ENCODE data around the gene SERPINA3. TPM values are rescaled to one million over a fixed set of nuclear protein-coding genes. Genes with fewer than 3 reads are reported as not detected.

The SERPINA3 gene
- total and polyA plus RNA-seq, 2 donors (not counting 1 experiment from before 2014, with no cell fraction given): 0.47 to 0.50 TPM

DNA sequence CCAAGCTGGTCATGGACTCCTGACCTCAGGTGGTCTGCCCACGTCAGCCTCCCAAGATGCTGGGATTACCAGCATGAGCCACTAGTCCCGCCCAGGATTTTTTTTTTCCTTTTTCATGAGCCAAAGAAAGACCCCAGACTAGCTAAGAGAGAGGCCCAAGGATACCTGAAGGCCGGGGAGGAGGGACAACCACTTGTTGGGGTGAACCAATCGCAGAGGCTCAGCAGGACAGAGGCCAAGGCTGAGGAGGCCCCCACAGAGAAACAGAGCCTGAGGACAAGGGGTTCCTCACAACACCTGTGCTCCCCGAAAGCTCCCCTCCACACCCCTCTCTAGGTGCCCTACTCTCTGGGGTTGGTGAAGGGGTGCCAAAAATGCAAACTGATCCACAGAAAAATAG is 1.0 kb upstream of the SERPINA3 start:
- H3K4me2 ChIP-seq (ENCODE audit: extremely low read depth, insufficient read depth, low read length): no peak overlapping the region
- no peaks in the 10 kb centered on the region for H3K79me2 ChIP-seq (ENCODE audit: control insufficient read depth, insufficient read depth, low read length)
- no peak for TF ChIP-seq EZH2 (IDR thresholded peaks at IDR 0.05; ENCODE audit: low read length, missing control alignments)
- H3K9ac ChIP-seq (ENCODE audit: insufficient read depth, low read length): no peak overlapping the region
- H3K4me1 ChIP-seq (ENCODE audit: control insufficient read depth, extremely low read depth, insufficient read depth, low read length): no peaks in the 10 kb centered on the region
- H3K4me3 ChIP-seq (replicated peaks in 1 of 4; ENCODE audit: control extremely low read depth in 1 of 4, insufficient read depth in 1 of 4, low read depth in 3 of 4, low read length in 4 of 4): no peak overlapping the region
- no peaks in the 10 kb centered on the region for H3K27me3 ChIP-seq (ENCODE audit: control insufficient read depth, insufficient read depth, low read length)
- no peak overlapping the region for H3K27ac ChIP-seq (ENCODE audit: insufficient read depth, low read length)
- H4K20me1 ChIP-seq (ENCODE audit: control insufficient read depth, extremely low read depth, insufficient read depth, low read length): no peaks in the 10 kb centered on the region
- H3K9me3 ChIP-seq (ENCODE audit: control insufficient read depth, insufficient read depth, low read depth, low read length): no peaks in the 10 kb centered on the region
- no peak overlapping the region for H2AFZ ChIP-seq (ENCODE audit: low read length)
- H3K36me3 ChIP-seq (ENCODE audit: control insufficient read depth, insufficient read depth, low read length): no peaks in the 10 kb centered on the region
- no peak for DNase-seq (ENCODE audit: low read depth in 2 of 2)

DNA sequence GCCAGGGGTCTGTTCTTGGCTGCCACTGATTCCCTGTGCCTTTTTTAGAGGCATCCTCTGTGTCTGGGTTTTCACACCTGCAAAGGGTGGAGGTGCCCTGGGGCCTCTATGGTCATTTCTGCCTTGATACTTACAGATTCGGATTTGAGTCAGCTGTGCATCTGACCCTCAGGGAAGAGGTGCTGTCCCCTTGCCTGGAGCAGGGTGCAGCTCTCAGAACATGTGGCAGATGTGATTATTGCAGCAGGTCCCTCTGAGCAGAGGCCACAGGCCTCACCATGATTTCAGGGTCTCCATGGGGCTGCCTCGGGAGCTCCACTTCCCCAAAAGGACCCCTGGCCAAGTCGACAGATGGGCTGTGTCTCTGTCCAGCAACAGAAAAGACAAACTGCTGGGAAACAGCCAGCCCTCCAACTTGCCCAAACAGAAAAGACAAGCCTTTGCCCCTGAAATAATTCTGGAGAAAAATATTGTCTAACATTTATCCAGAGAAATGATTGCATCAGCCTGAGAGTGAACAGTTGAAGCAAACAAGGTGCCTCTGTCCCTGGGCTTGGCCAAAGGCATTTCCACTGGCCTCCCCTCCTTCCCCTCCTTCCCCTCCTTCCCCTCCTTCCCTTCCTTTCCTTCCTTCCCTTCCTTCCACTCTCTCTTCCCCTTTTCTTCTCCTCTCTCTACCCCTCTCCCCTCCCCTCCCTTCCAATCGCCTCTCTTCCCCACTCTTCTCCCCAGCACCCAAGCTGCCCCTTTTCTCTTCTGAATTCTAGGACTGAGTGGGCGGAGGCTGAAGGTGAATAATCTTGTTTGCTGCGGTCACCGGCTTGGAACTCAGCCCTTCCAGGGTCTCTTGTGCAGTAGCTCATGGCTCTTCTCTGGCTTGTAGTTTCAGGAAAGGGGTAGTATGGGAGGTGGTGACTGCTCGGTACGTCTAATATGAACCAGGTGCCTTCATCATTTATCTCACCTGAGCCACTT is 676 bp downstream of the SERPINA3 start:
- Histone ChIP-seq H3K4me3 (replicated peaks in 1 of 4; ENCODE audit: control extremely low read depth in 1 of 4, insufficient read depth in 1 of 4, low read depth in 3 of 4, low read length in 4 of 4) (no peak overlapping the region), H3K79me2 (ENCODE audit: control insufficient read depth, insufficient read depth, low read length) (no peaks in the 10 kb centered on the region), H3K36me3 (ENCODE audit: control insufficient read depth, insufficient read depth, low read length) (no peaks in the 10 kb centered on the region), H3K4me2 (ENCODE audit: extremely low read depth, insufficient read depth, low read length) (no peak overlapping the region), H2AFZ (ENCODE audit: low read length) (no peak overlapping the region), H3K9ac (ENCODE audit: insufficient read depth, low read length) (no peak overlapping the region), H3K27me3 (ENCODE audit: control insufficient read depth, insufficient read depth, low read length) (no peaks in the 10 kb centered on the region), H3K27ac (ENCODE audit: insufficient read depth, low read length) (no peak overlapping the region), H3K9me3 (ENCODE audit: control insufficient read depth, insufficient read depth, low read depth, low read length) (no peaks in the 10 kb centered on the region), H4K20me1 (ENCODE audit: control insufficient read depth, extremely low read depth, insufficient read depth, low read length) (no peaks in the 10 kb centered on the region), H3K4me1 (ENCODE audit: control insufficient read depth, extremely low read depth, insufficient read depth, low read length) (no peaks in the 10 kb centered on the region)
- TF ChIP-seq, protein P1, sequence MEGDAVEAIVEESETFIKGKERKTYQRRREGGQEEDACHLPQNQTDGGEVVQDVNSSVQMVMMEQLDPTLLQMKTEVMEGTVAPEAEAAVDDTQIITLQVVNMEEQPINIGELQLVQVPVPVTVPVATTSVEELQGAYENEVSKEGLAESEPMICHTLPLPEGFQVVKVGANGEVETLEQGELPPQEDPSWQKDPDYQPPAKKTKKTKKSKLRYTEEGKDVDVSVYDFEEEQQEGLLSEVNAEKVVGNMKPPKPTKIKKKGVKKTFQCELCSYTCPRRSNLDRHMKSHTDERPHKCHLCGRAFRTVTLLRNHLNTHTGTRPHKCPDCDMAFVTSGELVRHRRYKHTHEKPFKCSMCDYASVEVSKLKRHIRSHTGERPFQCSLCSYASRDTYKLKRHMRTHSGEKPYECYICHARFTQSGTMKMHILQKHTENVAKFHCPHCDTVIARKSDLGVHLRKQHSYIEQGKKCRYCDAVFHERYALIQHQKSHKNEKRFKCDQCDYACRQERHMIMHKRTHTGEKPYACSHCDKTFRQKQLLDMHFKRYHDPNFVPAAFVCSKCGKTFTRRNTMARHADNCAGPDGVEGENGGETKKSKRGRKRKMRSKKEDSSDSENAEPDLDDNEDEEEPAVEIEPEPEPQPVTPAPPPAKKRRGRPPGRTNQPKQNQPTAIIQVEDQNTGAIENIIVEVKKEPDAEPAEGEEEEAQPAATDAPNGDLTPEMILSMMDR (conservative IDR thresholded peaks at IDR 0.05 in 1 of 2, IDR thresholded peaks at IDR 0.05 in 1 of 2; ENCODE audit: low read depth in 1 of 2, low read length in 2 of 2): no peak
- TF ChIP-seq EZH2 (IDR thresholded peaks at IDR 0.05; ENCODE audit: low read length, missing control alignments): no peak
- DNase-seq (ENCODE audit: low read depth in 2 of 2): peak; percentile 51 to 81

DNA sequence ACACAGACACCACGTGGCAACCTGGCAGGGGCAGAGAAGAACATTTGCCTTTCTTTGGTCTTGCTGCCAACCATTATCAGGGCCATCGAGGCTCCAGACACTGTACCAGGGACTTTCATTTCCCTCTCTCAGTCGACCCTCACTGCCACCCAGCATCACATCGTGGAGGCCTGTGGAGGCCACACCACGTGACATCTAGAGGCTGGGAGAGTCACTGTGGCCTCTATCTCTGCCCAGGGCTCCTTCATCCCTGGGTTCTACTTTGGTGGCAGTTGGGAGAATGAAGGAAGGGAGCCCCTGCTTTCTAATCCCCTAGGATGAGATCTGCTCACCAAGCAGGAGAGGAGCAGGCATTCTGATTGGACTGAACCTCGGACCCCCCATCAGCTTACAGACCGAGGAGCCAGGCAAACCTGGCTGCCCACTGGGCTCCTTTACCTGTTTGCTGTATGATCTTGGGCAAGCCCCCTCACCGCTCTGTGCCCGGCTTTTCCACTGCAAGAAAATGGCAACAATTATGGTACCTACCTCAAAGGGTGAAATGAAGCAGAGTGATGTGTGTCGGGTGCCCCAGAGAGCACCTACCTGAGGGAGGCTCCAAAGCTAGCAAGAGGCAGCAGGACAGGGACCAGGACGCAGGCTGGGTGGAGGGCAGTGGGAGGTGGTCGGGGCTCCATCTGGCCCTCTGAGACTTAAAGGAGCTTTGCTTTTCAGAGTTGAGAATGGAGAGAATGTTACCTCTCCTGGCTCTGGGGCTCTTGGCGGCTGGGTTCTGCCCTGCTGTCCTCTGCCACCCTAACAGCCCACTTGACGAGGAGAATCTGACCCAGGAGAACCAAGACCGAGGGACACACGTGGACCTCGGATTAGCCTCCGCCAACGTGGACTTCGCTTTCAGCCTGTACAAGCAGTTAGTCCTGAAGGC is 1.8 kb downstream of the SERPINA3 start:
- no peaks in the 10 kb centered on the region for H4K20me1 ChIP-seq (ENCODE audit: control insufficient read depth, extremely low read depth, insufficient read depth, low read length)
- H3K9me3 ChIP-seq (ENCODE audit: control insufficient read depth, insufficient read depth, low read depth, low read length): no peaks in the 10 kb centered on the region
- no peaks in the 10 kb centered on the region for H3K79me2 ChIP-seq (ENCODE audit: control insufficient read depth, insufficient read depth, low read length)
- no peak overlapping the region for H2AFZ ChIP-seq (ENCODE audit: low read length)
- no peaks in the 10 kb centered on the region for H3K27me3 ChIP-seq (ENCODE audit: control insufficient read depth, insufficient read depth, low read length)
- no peak overlapping the region for H3K9ac ChIP-seq (ENCODE audit: insufficient read depth, low read length)
- no peak overlapping the region for H3K4me2 ChIP-seq (ENCODE audit: extremely low read depth, insufficient read depth, low read length)
- TF ChIP-seq EZH2 (IDR thresholded peaks at IDR 0.05; ENCODE audit: low read length, missing control alignments): no peak
- TF ChIP-seq, protein P1 (conservative IDR thresholded peaks at IDR 0.05 in 1 of 2, IDR thresholded peaks at IDR 0.05 in 1 of 2; ENCODE audit: low read depth in 1 of 2, low read length in 2 of 2): no peak
- no peak overlapping the region for H3K27ac ChIP-seq (ENCODE audit: insufficient read depth, low read length)
- DNase-seq (ENCODE audit: low read depth in 2 of 2): no peak
- no peaks in the 10 kb centered on the region for H3K36me3 ChIP-seq (ENCODE audit: control insufficient read depth, insufficient read depth, low read length)
- no peaks in the 10 kb centered on the region for H3K4me1 ChIP-seq (ENCODE audit: control insufficient read depth, extremely low read depth, insufficient read depth, low read length)
- no peak overlapping the region for H3K4me3 ChIP-seq (replicated peaks in 1 of 4; ENCODE audit: control extremely low read depth in 1 of 4, insufficient read depth in 1 of 4, low read depth in 3 of 4, low read length in 4 of 4)
